ENCODE results near the gene GNL2.
"Not testable (repeated sequence)": the region's sequence is repeated elsewhere in the genome, so short reads cannot be mapped to it uniquely, and the experiment has no call there.

The GNL2 gene

DNA sequence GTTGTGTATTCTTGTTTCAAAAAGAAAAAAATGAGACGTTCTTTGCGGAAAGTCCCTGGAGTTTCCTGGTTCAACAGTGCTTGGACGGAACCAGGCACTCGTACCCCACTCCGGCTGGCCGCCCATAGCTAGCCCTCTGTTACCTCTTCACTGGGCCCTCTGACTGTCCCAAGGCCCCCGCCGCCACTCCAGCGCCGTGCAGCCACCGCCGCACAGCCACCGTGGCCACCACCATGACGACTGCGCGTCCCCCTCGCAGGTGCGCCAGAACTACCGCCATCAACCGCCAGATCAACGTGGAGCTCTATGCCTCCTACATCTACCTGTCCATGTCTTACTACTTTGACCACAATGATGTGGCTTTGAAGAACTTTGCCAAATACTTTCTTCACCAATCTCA is 51.2 kb downstream of the GNL2 start:
- no peaks in the 10 kb centered on the region for H3K9me3 ChIP-seq (ENCODE audit: control insufficient read depth, insufficient read depth, low read length)
- H3K36me3 ChIP-seq (ENCODE audit: control insufficient read depth, insufficient read depth, low read length) = peaks cover 22% of the 10 kb centered on the region; the same call in 1 of the 2 replicates

DNA sequence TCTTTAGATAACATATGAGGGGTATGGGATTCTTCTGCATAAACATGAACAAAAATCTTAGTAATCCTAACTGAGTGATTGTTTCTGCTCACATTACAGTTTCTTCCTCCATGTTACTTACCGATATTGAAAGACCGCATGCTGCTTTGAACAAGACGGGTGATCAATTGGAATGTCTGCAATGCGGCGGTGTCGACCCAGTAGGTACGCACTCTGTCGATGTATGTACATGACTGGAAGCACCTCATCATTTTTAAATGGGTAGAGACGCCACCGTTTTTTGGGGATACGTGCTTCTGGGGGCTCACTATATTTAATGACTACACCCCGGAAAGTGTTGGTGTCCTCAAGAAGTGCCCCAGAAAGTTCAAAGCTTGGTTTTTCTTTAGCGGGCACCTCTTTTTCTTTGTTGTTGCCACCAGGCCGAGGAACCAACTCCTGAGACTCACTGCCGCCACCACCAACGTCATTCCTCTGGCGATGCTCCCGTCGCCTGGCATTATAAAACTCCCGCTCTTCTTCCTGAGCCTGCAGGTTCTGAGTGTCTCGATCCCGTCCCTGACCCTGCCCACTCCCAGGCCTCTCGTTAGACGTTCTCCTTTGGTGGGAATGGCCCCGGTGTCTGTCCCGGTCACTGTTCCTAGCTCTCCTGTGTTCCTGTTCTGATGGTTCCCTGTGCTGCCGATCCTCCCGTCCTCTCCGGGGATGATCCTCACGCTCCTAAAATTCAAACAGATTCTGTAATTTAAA is 55.5 kb downstream of the GNL2 start:
- WGBS (ENCODE audit: insufficient coverage, insufficient read length) = no CpG with 5 or more reads among the region's 30 CpGs
- H3K36me3 ChIP-seq (ENCODE audit: control insufficient read depth, insufficient read depth, low read length) = peaks cover 26% of the 10 kb centered on the region; the same call in 1 of the 2 replicates

More for the DNA sequence above, 51.2 kb downstream of the GNL2 start:
- no peaks in the 10 kb centered on the region for H3K4me1 ChIP-seq (ENCODE audit: control insufficient read depth, insufficient read depth, low read length)
- H3K27me3 ChIP-seq (ENCODE audit: control insufficient read depth, insufficient read depth, low read length) = no peaks in the 10 kb centered on the region
- DNase-seq (ENCODE audit: low read depth, low spot score) = no peak
- no peak overlapping the region for H3K27ac ChIP-seq (ENCODE audit: low read length)
- no peak overlapping the region for H3K4me3 ChIP-seq (ENCODE audit: low read length)
- no CpG with 5 or more reads among the region's 21 CpGs for WGBS (ENCODE audit: insufficient coverage, insufficient read length)

DNA sequence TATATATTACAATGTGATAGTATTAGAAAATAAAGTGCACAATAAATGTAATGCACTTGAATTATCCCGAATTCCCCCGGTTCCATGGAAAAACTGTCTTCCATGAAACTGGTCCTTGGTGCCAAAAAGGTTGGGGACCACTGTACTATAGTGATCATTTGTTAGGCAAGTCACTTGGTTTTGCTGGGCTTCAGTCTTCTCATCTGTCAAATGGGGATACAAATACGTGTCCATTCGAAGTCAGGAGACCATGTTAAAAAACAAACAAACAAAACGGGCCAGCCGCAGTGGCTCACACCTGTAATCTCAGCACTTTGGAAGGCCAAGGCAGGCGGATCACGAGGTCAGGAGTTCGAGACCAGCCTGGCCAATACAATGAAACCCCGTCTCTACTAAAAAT is 56.6 kb downstream of the GNL2 start:
- DNase-seq (ENCODE audit: low read depth, low spot score); H3K27me3 ChIP-seq (ENCODE audit: control insufficient read depth, insufficient read depth, low read length); H3K27ac ChIP-seq (ENCODE audit: low read length); H3K4me1 ChIP-seq (ENCODE audit: control insufficient read depth, insufficient read depth, low read length); H3K9me3 ChIP-seq (ENCODE audit: control insufficient read depth, insufficient read depth, low read length); H3K4me3 ChIP-seq (ENCODE audit: low read length): not testable (repeated sequence)
- peaks cover 20% of the 10 kb centered on the region; the same call in 1 of the 2 replicates for H3K36me3 ChIP-seq (ENCODE audit: control insufficient read depth, insufficient read depth, low read length)
- no CpG with 5 or more reads among the region's 10 CpGs for WGBS (ENCODE audit: insufficient coverage, insufficient read length)

More for the DNA sequence above, 55.5 kb downstream of the GNL2 start:
- Histone ChIP-seq H3K27ac (ENCODE audit: low read length) (no peak overlapping the region), H3K4me3 (ENCODE audit: low read length) (no peak overlapping the region), H3K4me1 (ENCODE audit: control insufficient read depth, insufficient read depth, low read length) (no peaks in the 10 kb centered on the region), H3K27me3 (ENCODE audit: control insufficient read depth, insufficient read depth, low read length) (no peaks in the 10 kb centered on the region), H3K9me3 (ENCODE audit: control insufficient read depth, insufficient read depth, low read length) (no peaks in the 10 kb centered on the region)
- DNase-seq (ENCODE audit: low read depth, low spot score) = no peak

DNA sequence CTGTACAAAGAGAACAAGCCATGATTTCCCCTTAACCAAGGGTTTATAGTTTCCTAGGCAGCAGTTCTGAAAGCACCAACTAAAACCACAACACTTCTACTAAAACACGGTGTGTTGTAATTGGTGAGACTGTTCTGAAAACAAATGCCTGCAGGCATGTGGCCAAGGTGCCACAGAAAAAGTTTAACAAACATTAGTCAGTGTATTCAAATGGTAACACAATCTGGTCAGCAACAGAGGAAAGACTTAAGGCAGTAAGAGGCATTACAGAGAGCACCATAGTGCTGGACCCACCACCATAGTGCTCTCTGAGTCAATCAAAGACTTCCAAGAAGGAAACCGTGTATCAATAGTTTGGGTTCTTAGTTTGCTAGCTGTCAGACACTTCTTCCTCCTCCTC is 58.4 kb downstream of the GNL2 start:
- no peak overlapping the region for H3K27ac ChIP-seq (ENCODE audit: low read length)
- no peaks in the 10 kb centered on the region for H3K4me1 ChIP-seq (ENCODE audit: control insufficient read depth, insufficient read depth, low read length)
- no CpG with 5 or more reads among the region's 2 CpGs for WGBS (ENCODE audit: insufficient coverage, insufficient read length)

DNA sequence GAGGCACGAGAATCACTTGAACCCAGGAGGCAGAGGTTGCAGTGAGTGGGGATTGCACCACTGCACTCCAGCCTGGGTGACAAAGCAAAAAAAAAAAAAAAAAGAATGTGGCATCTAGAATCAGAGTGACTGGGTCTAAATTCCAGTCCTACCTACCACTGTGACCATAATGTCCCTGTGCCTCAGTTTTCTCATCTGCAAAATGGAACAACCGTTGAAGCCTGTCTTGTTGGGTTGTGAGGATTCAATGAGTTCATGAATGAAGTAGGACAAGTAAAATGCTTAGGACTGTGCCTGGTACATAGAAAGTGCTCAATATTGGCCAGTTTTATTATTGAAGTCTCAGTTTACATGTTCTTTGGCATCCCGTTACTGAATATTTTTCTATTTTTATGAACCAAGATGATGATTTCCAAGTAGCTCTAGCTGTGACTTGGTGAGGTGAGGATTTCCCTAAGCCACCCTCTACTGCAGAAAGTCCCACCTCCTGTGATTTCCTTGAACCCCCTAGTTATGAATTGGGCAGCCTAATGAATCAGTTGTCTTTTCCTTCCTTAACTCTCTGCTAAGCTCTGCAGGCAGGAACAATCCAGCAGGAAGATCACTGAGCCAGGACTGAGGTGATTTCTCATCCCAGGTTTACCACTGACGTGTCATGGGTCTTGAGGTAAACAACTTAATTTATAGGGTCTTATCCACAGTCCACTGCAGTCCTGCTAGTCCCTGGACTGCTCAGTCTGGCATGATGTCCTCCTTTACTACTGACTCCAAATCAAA is 62.2 kb downstream of the GNL2 start:
- Histone ChIP-seq H3K27ac (ENCODE audit: low read length) (no peak overlapping the region), H3K27me3 (ENCODE audit: control insufficient read depth, insufficient read depth, low read length) (no peaks in the 10 kb centered on the region), H3K36me3 (ENCODE audit: control insufficient read depth, insufficient read depth, low read length) (peaks cover 9% of the 10 kb centered on the region; the same call in 1 of the 2 replicates), H3K4me1 (ENCODE audit: control insufficient read depth, insufficient read depth, low read length) (no peaks in the 10 kb centered on the region), H3K4me3 (ENCODE audit: low read length) (no peak overlapping the region), H3K9me3 (ENCODE audit: control insufficient read depth, insufficient read depth, low read length) (no peaks in the 10 kb centered on the region)
- no peak for DNase-seq (ENCODE audit: low read depth, low spot score)
- WGBS (ENCODE audit: insufficient coverage, insufficient read length) = no CpG with 5 or more reads among the region's 4 CpGs

More for the DNA sequence above, 58.4 kb downstream of the GNL2 start:
- H3K36me3 ChIP-seq (ENCODE audit: control insufficient read depth, insufficient read depth, low read length) = peaks cover 20% of the 10 kb centered on the region; the same call in 1 of the 2 replicates
- no peaks in the 10 kb centered on the region for H3K9me3 ChIP-seq (ENCODE audit: control insufficient read depth, insufficient read depth, low read length)
- H3K4me3 ChIP-seq (ENCODE audit: low read length) = no peak overlapping the region
- no peak for DNase-seq (ENCODE audit: low read depth, low spot score)
- H3K27me3 ChIP-seq (ENCODE audit: control insufficient read depth, insufficient read depth, low read length) = no peaks in the 10 kb centered on the region

DNA sequence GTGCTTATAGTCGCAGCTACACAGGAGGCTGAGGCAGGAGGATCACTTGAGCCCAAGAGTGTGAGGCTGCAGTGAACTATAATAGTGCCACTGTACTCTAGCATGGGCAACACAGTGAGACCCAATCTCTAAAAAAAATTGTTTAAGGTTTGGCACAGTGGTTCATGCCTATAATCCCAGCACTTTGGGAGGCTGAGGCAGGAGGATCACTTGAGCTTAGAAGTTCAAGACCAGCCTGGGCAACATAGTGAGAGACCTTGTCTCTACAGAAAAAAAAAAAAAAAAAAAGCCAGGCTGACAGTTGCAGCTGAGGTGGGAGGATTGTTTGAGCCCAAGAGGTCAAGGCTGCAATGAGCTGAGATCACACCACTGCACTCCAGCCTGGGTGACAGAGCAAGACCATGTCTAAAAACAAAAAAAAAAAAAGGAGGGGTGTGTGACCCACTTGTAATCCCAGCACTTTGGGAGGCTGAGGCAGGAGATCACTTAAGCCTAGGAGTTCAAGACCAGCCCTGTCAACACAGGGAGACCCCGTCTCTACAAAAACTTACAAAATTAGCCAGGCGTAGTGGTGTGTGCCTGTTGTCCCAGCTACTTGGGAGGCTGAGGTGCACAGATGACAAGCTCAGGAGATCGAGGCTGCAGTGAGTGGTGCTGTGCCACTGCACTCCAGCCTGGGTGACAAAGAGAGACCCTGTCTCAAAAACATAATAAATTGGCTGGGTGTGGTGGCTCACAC is 63.1 kb downstream of the GNL2 start:
- H3K27me3 ChIP-seq (ENCODE audit: control insufficient read depth, insufficient read depth, low read length); H3K27ac ChIP-seq (ENCODE audit: low read length); DNase-seq (ENCODE audit: low read depth, low spot score); H3K9me3 ChIP-seq (ENCODE audit: control insufficient read depth, insufficient read depth, low read length); H3K4me1 ChIP-seq (ENCODE audit: control insufficient read depth, insufficient read depth, low read length); H3K4me3 ChIP-seq (ENCODE audit: low read length); H3K36me3 ChIP-seq (ENCODE audit: control insufficient read depth, insufficient read depth, low read length): not testable (repeated sequence)
- WGBS (ENCODE audit: insufficient coverage, insufficient read length) = no CpG with 5 or more reads among the region's 4 CpGs

DNA sequence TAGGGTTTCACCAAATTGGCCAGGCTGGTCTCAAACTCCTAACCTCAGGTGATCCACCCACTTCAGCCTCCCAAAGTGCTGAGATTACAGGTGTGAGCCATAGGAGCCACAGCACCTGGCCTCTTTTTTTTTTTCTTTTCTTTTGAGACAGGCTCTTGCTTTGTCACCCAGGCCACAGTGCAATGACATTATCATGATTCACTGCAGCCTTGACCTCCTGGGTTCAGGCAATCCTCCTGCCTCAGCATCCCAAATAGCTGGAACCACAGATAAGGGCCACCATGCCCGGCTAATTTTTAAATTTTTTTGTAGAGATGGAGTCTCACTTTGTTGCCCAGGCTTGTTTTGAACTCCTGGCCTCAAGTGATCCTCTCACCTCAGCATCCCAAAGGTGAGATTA is 65.8 kb downstream of the GNL2 start:
- no CpG with 5 or more reads among the region's 1 CpG for WGBS (ENCODE audit: insufficient coverage, insufficient read length)

DNA sequence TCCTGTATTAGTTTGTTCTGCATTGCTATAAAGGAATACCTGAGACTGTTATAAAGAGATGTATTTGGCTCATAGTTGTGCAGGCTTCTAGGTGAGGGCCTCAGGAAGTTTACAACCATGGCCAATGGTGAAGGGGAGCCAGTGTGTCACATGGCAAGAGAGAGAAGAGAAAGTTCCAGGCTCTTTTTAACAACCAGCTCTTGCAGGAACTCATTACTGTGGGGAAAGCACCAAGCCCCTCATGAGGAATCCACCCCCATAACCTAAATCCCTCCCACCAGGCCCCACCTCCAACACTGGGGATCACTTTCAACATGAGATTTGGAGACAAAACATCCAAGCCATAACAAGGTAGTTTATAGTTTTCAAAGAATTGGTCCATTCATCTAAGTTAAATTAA is 76.1 kb downstream of the GNL2 start:
- H3K4me3 ChIP-seq (ENCODE audit: low read length) = no peak overlapping the region
- no peak for DNase-seq (ENCODE audit: low read depth, low spot score)
- peaks cover 1% of the 10 kb centered on the region for H3K4me1 ChIP-seq (ENCODE audit: control insufficient read depth, insufficient read depth, low read length)
- no peaks in the 10 kb centered on the region for H3K36me3 ChIP-seq (ENCODE audit: control insufficient read depth, insufficient read depth, low read length)
- H3K27ac ChIP-seq (ENCODE audit: low read length) = no peak overlapping the region
- no peaks in the 10 kb centered on the region for H3K9me3 ChIP-seq (ENCODE audit: control insufficient read depth, insufficient read depth, low read length)
- H3K27me3 ChIP-seq (ENCODE audit: control insufficient read depth, insufficient read depth, low read length) = no peaks in the 10 kb centered on the region

More for the DNA sequence above, 65.8 kb downstream of the GNL2 start:
- not testable (repeated sequence) for H3K27ac ChIP-seq (ENCODE audit: low read length); H3K27me3 ChIP-seq (ENCODE audit: control insufficient read depth, insufficient read depth, low read length); H3K9me3 ChIP-seq (ENCODE audit: control insufficient read depth, insufficient read depth, low read length); H3K4me1 ChIP-seq (ENCODE audit: control insufficient read depth, insufficient read depth, low read length); DNase-seq (ENCODE audit: low read depth, low spot score); H3K36me3 ChIP-seq (ENCODE audit: control insufficient read depth, insufficient read depth, low read length); H3K4me3 ChIP-seq (ENCODE audit: low read length)

DNA sequence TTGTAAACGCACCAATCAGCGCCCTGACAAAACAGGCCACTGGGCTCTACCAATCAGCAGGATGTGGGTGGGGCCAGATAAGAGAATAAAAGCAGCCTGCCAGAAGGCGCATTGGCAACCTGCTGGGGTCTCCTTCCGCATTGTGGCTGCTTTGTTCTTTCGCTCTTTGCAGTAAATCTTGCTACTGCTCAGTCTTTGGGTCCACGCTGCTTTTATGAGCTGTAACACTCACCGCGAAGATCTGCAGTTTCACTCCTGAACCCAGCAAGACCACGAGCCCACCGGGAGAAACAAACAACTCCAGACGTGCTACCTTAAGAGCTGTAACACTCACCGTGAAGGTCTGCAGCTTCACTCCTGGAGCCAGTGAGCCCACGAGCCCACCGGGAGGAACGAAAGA is 76.8 kb downstream of the GNL2 start:
- not testable (repeated sequence) for H3K36me3 ChIP-seq (ENCODE audit: control insufficient read depth, insufficient read depth, low read length); H3K4me1 ChIP-seq (ENCODE audit: control insufficient read depth, insufficient read depth, low read length); H3K27ac ChIP-seq (ENCODE audit: low read length); DNase-seq (ENCODE audit: low read depth, low spot score); H3K27me3 ChIP-seq (ENCODE audit: control insufficient read depth, insufficient read depth, low read length); H3K4me3 ChIP-seq (ENCODE audit: low read length); H3K9me3 ChIP-seq (ENCODE audit: control insufficient read depth, insufficient read depth, low read length)
- no CpG with 5 or more reads among the region's 15 CpGs for WGBS (ENCODE audit: insufficient coverage, insufficient read length)

DNA sequence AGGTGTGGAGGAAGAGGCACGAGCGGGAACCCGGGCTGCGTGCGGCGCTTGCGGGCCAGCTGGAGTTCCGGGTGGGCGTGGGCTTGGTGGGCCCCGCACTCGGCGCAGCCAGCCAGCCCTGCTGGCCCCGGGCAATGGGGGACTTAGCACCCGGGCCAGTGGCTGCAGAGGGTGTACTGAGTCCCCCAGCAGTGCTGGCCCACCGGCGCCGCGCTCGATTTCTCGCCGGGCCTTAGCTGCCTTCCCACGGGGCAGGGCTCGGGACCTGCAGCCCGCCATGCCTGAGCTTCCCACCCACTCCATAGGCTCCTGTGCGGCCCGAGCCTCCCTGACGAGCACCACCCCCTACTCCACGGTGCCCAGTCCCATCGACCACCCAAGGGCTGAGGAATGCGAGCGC is 77.5 kb downstream of the GNL2 start:
- not testable (repeated sequence) for H3K4me1 ChIP-seq (ENCODE audit: control insufficient read depth, insufficient read depth, low read length); H3K9me3 ChIP-seq (ENCODE audit: control insufficient read depth, insufficient read depth, low read length)
- no CpG with 5 or more reads among the region's 31 CpGs for WGBS (ENCODE audit: insufficient coverage, insufficient read length)

More for the DNA sequence above, 77.5 kb downstream of the GNL2 start:
- not testable (repeated sequence) for H3K4me3 ChIP-seq (ENCODE audit: low read length); H3K27ac ChIP-seq (ENCODE audit: low read length); DNase-seq (ENCODE audit: low read depth, low spot score); H3K36me3 ChIP-seq (ENCODE audit: control insufficient read depth, insufficient read depth, low read length); H3K27me3 ChIP-seq (ENCODE audit: control insufficient read depth, insufficient read depth, low read length)

All from iPS DF 6.9 (cell line).